ENCODE data around the gene SMIM45.

Gene SMIM45

DNA sequence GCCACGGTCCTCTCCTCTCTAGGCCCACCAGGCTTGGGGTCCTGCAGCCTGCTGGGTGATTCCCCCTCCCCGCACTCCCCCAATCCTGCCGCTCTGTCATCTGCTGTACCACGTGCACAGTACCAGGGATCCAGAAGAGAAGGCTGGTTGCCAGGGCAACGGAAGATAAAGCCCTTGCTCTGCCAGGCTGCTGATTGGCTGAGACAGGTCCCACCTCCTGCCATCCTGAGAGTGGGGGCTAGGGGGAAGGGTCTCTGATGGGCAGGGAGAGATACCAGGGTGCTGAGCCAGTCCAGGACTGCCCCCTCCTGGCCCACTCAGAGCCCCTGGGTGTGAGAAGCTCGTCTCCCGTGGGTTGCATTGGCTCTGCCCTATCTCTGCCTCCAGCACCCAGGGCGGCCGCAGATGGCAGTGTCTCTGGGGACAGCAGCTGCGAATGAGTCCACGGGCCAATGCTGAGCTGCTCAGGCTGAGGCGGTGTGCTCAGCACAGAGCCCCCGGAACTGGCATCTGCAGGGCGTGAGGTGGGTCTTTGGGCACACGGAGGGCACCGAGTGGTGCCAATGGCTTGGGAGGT lies at the start of gene SMIM45:
TSS of gene SMIM45 (plus strand) at position 253 of the 577 bp plus-strand sequence.
- Histone ChIP-seq H3K9me3 (no peaks in the 10 kb centered on the region), H3K4me3 (no peak within 1 kb of the TSS), H3K27me3 (no peaks in the 10 kb centered on the region), H3K4me1 (no peaks in the 10 kb centered on the region), H3K36me3 (no peaks in the 10 kb centered on the region), H3K27ac (no peak within 1 kb of the TSS)
- TF ChIP-seq CTCF (IDR thresholded peaks at IDR 0.05) (no peak), POLR2A (IDR thresholded peaks at IDR 0.05) (no peak), POLR2AphosphoS5 (IDR thresholded peaks at IDR 0.05) (no peak)
- DNase-seq (ENCODE audit: low spot score in 2 of 2) = no peak
- intact Hi-C loops (cut with DNase I; ENCODE audit: low total_unique reads) = no loop called here

- Histone ChIP-seq H3K36me3 (no peaks in the 10 kb centered on the region), H3K4me1 (no peaks in the 10 kb centered on the region), H3K27ac (peak overlapping the region; percentile 43 to 72), H3K9me3 (no peaks in the 10 kb centered on the region), H3K27me3 (no peaks in the 10 kb centered on the region), H3K4me3 (no peak overlapping the region)
- TF ChIP-seq CTCF (IDR thresholded peaks at IDR 0.05) (no peak), POLR2AphosphoS5 (IDR thresholded peaks at IDR 0.05) (no peak), POLR2A (IDR thresholded peaks at IDR 0.05) (no peak)
- peak in 1 of 2 donors; percentile 64 for DNase-seq (ENCODE audit: low spot score in 2 of 2)
- intact Hi-C loops (cut with DNase I; ENCODE audit: low total_unique reads) = no loop called here
Measured at GRCh38 chr22:41902932-41903421, 49.0 kb upstream of the SMIM45 start.

GRCh38 chr22:41904450-41905410 lies 47.2 kb upstream of the SMIM45 start:
- Histone ChIP-seq H3K4me1 (no peaks in the 10 kb centered on the region), H3K36me3 (no peaks in the 10 kb centered on the region), H3K9me3 (no peaks in the 10 kb centered on the region), H3K27ac (no peak overlapping the region), H3K27me3 (peaks cover 0 to 2% of the 10 kb centered on the region in 2 donors), H3K4me3 (no peak overlapping the region)
- no peak for DNase-seq (ENCODE audit: low spot score in 2 of 2)
- TF ChIP-seq CTCF (IDR thresholded peaks at IDR 0.05) = no peak
- TF ChIP-seq POLR2A (IDR thresholded peaks at IDR 0.05) = no peak
- TF ChIP-seq POLR2AphosphoS5 (IDR thresholded peaks at IDR 0.05) = no peak
- intact Hi-C loops (cut with DNase I; ENCODE audit: low total_unique reads) = no loop called here

- Histone ChIP-seq H3K4me3 (no peak overlapping the region), H3K4me1 (peaks cover 3 to 9% of the 10 kb centered on the region in 2 donors), H3K27ac (no peak overlapping the region), H3K9me3 (no peaks in the 10 kb centered on the region), H3K36me3 (no peaks in the 10 kb centered on the region), H3K27me3 (peaks cover 0 to 10% of the 10 kb centered on the region in 2 donors)
- no peak for TF ChIP-seq POLR2A (IDR thresholded peaks at IDR 0.05)
- TF ChIP-seq CTCF (IDR thresholded peaks at IDR 0.05) = no peak
- no peak for TF ChIP-seq POLR2AphosphoS5 (IDR thresholded peaks at IDR 0.05)
- intact Hi-C loops (cut with DNase I; ENCODE audit: low total_unique reads) = no loop called here
- DNase-seq (ENCODE audit: low spot score in 2 of 2) = no peak
Measured at GRCh38 chr22:41905411-41906202, 46.3 kb upstream of the SMIM45 start.

Measured in breast epithelium (tissue), 4 donors.